Islet precursor cell (in vitro differentiated cells): ENCODE results near the gene MEIOSIN.

Source experiments
- DNase-seq: peaks from one replicate; pipeline ENCODE4 v3.0.0-alpha.2; 2018

Gene MEIOSIN

GRCh38 chr19:45780448-45781213, 47.4 kb downstream of the MEIOSIN start:
- no peak for DNase-seq

GRCh38 chr19:45781214-45782161, 48.2 kb downstream of the MEIOSIN start:
- DNase-seq = no peak

- no peak for DNase-seq
These were observed 49.0 kb downstream of the MEIOSIN start, which contains the start of gene DMPK for GRCh38 chr19:45782162-45782691. DMPK (minus strand) TSS chr19:45782490; CDS start chr19:45782352, 138 bp downstream.

- DNase-seq = peak; percentile 92
These were observed 49.9 kb downstream of the MEIOSIN start for GRCh38 chr19:45782820-45783785.

- no peak for DNase-seq
These were observed 50.9 kb downstream of the MEIOSIN start for GRCh38 chr19:45784096-45784495.

GRCh38 chr19:45785097-45785496, 51.9 kb downstream of the MEIOSIN start:
- no peak for DNase-seq

DNA sequence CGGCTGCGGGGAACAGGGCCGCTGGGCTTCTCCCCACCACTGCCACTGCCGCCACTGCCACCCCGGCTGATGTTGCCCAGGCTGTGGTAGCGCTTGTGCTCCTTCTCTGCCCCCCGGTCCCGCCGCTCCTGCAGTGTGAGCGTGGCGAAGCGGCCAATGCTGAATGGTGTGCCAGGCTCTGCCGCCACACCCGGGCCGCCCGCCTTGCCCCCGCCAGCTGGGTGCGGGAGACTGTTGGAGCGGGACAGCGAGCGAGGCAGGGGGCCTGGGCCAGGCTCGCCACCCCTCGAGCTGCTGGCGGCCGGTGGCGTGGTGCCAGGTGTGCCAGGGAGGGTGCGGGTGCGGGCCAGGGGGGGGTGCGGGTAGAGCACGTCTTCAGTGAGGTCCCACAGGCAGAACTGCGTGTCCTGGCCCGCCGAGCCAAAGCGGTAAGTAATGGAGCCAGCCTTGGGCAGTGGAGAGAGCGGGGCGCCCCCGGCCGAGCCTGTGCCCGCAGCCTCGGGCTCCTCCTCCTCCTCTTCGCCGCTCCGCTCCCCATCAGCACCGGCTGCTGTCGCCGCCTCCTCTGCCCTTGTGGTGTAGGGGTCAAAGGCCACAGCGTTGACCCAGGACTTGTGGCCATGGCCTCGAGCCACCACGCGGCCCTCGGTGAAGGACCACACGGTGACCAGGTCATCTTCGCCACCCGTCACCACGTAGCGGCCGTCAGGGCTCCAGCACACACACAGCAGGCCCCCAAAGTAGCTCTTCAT, 52.7 kb downstream of the MEIOSIN start:
- no peak for DNase-seq

DNA sequence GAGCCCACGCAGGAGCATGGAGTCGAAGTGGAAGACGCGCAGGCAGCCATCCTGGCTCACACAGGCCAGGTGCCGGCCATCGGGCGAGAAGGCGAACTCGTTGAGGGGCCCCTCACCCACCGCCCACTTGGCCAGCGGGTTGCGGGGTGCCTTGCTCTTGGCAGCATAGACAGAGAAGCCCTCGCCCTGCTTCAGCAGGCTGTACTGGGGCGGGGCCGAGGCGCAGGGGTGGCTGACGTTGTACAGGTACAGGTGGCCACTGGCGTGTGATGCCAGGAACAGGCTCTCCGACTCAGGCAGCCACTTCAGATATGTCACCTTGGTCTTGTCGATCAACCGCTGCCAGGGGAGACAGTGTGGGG, 53.3 kb downstream of the MEIOSIN start:
- DNase-seq = no peak

DNA sequence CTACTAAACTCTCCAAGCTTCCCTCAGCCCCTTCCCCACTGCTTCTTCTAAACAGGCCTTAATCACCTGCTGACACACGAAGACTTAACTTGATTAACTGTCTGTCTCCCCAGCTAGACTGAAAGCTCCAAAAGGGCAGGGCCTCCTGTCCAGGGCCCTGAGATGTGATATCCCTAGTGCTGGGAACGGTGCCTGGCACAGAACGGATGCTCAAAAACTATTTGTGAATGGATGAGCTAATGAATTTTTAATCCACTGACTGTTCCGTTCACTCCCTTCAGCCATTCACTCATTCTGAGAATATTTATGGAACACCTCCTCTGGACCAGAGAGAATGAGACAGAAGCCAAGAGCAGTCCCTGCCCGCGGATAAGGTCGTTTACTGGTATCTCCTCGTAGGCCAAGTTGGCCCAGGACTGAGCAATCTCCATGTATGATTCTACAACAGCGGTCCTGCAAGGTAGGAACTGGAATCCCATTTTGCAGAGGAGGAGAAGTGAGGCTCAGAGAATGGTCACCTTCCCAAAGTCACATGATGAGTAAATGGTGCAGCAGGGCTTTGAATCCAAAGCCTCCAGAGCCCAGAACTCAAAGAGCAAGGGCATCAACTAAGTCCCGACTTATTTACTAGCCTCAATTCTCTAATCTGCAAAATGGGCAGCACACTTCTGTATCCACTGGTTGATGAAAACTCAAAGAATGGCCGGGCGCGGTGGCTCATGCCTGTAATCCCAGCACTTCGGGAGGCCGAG, 56.0 kb downstream of the MEIOSIN start:
- no peak for DNase-seq

GRCh38 chr19:45790942-45791341, 57.7 kb downstream of the MEIOSIN start:
- DNase-seq = no peak

DNA sequence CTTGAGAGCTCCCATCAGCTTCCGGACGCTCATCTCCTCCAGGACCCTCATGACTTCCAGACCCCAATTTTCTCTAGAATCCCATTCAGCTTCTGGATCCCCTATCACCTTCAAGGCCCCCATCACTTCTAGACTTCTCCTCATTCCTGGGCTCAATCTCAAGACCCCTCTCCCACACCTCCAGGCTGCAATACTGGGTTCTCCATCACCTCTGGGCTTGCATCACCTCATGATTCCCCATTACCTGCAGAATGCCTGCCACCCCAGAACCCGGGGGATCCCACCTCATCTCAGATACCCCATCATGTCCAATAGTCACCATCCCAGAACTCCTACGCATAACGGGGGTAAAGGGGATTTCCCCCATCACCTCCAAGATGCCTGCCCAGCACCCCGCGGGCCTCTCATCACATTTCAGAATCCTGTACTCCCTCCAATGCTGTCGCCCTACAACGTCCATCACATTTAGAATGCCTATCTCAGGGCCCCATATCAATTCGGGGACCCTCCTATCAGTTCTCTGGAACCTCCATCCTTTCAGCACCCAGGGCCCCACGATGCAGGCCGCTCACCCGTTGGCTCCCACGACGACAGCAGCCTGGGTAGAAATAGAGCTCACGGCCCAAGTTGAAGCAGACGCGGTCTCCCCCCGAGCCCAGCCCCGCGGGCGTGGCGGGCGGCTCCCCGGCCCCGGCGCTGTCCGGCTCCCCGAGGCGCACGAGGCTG, 58.7 kb downstream of the MEIOSIN start:
- peak; percentile 49 for DNase-seq

GRCh38 chr19:45792470-45793177, 59.4 kb downstream of the MEIOSIN start, which contains the start of gene DMWD:
DMWD (minus strand) TSS chr19:45792845; CDS start chr19:45792756, 89 bp downstream.
- peak; percentile 100 for DNase-seq

DNA sequence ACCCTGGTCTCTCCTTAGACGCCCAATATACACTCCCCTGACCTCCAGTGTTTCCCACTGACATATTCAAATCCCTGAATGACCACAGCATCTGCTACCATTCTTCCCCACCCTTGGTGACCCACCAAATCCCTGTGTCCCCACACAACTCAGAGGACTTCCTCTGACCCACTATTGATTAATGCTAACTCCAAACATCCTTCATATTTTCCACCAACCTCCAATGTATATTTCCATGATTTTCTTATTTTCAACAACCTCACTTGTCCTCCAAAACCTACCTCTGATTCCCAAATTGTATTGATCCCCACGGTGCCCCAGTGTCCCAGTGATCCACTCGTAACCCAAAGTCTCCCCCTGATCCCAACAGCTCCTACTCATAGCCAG, 59.9 kb downstream of the MEIOSIN start:
- no peak for DNase-seq

- DNase-seq = no peak
These were observed 60.6 kb downstream of the MEIOSIN start for GRCh38 chr19:45793876-45794275.

- DNase-seq = no peak
These were observed 61.4 kb downstream of the MEIOSIN start for GRCh38 chr19:45794627-45795026.

DNA sequence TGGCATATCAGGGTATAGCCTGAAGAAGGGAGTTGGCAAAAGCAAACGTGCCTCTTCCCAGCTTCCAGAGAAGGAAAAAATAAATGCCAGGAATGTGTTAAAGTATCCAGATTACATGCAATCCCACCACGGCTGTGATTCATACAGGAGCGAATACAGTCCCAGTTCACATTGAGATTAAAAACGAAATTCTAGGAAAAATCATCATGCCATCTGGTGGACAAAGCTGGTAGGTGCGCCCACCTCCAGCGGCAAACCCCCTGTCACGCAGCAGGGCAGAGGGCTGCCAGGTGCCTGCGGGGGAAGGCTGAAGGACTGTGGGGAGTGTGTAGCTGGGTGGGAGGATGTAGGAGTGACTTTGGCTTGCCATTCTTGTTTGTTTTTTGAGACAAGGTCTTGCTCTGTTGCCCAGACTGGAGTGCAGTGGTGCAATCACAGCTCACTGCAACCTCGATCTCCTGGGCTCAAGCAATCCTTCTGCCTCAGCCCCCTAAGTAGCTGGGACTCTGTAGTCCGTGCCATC, 65.8 kb downstream of the MEIOSIN start:
- peak; percentile 80 for DNase-seq

DNA sequence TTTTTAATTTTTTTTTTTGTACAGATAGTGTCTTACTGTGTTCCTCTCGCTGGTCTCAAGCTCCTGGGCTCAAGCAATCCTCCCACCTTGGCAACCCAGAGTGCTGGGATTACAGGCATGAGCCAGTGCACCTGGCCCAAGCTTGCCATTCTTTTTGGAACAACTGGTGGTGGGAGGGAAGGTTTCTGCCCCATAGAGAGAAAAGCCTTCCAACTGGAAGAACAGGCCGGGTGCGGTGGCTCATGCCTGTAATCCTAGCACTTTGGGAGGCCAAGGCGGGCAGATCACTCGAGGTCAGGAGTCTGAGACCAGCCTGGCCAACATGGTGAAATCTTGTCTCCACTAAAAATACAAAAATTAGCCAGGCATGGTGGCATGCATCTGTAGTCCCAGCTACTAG, 66.3 kb downstream of the MEIOSIN start:
- DNase-seq = peak; percentile 51

GRCh38 chr19:45800070-45800553, 66.9 kb downstream of the MEIOSIN start:
- DNase-seq = peak; percentile 70
